Stomach (tissue), 9 donors: ENCODE measurements around the gene ZNF33B. TPM values are rescaled to one million over a fixed set of nuclear protein-coding genes. Genes with fewer than 3 reads are reported as not detected.

Experiments
- DNase-seq, 2 donors: peaks; one replicate each; pipeline versions ENCODE4 v3.0.0 to v3.0.0-alpha.2; 2013 to 2019
- H3K27ac ChIP-seq, 5 donors: fragments of 200-600 bp in 4 of 5; sonication (generic) in 4 of 5; one replicate each; pipeline ENCODE4 v1.5.1; 2013 to 2019; ENCODE audit warnings: mild to moderate bottlenecking in 1 of 5, moderate library complexity in 1 of 5
- H3K27me3 ChIP-seq, 3 donors: fragments of 200-600 bp; sonication (generic); one replicate each; pipeline ENCODE4 v1.5.1; 2017 to 2019; ENCODE audit warnings: mixed run types in 1 of 3
- H3K36me3 ChIP-seq, 4 donors: fragments of 200-600 bp; sonication (generic); 1 replicate in 3 of 4; 2 replicates in 1 of 4; pipeline ENCODE4 v1.5.1; 2016 to 2019
- H3K4me1 ChIP-seq, 4 donors: fragments of 200-600 bp; sonication (generic); one replicate each; pipeline ENCODE4 v1.5.1; 2016 to 2019
- H3K4me3 ChIP-seq, 4 donors: fragments of 200-600 bp; sonication (generic) in 3 of 4; one replicate each; pipeline ENCODE4 v1.5.1; 2016 to 2019; ENCODE audit warnings: mild to moderate bottlenecking in 1 of 4
- H3K9me3 ChIP-seq, 4 donors: fragments of 200-600 bp; sonication (generic); one replicate each; pipeline ENCODE4 v1.5.1; 2016 to 2019
- CTCF ChIP-seq, 7 experiments: fragments of 450-650 bp in 4 of 7; fragments of 200-600 bp in 3 of 7; sonication (generic) in 3 of 7; IDR thresholded peaks; one replicate each; pipeline ENCODE4 v1.5.1; 2016 to 2019; ENCODE audit warnings: antibody characterized with exemption in 7 of 7, control low read depth in 2 of 7, mild to moderate bottlenecking in 1 of 7
- EP300 ChIP-seq: sonication (generic); formaldehyde crosslinking; IDR thresholded peaks from one replicate; pipeline ENCODE4 v1.6.1; 2017; ENCODE audit warnings: antibody characterized with exemption
- POLR2A ChIP-seq, 4 donors: fragments of 450-650 bp; IDR thresholded peaks; one replicate each; pipeline ENCODE4 v1.6.1; 2016; ENCODE audit warnings: antibody characterized with exemption in 4 of 4, control low read depth in 2 of 4, mild to moderate bottlenecking in 1 of 4, moderate library complexity in 1 of 4
- POLR2AphosphoS5 ChIP-seq, 3 donors: sonication (generic); formaldehyde crosslinking; IDR thresholded peaks; one replicate each; pipeline ENCODE4 v1.6.1; 2016; ENCODE audit warnings: antibody characterized with exemption in 3 of 3
- WGBS, 5 donors: extraction: QIAGEN DNeasy Blood & Tissue Kit in 3 of 5; methylation state at CpG; one replicate each; pipeline versions ENCODE4 v1.1.5 to v1.1.7; 2013 to 2018; 5-methylcytosine and 5-hydroxymethylcytosine counted together
- intact Hi-C: fragments of 100-400 bp; cut with DNase I; formaldehyde crosslinking; loops from one replicate; pipeline ENCODE4 v1.15.1; 2023; ENCODE audit warnings: low total_unique reads
- polyA plus RNA-seq, 3 donors: library from polyadenylated mRNA; stranded (reverse); fragments of 200-250 nt; gene quantifications; one replicate each; pipeline ENCODE4 v1.2.3, GENCODE V29; 2013
- total RNA-seq, 5 donors: library from RNA; depleted of rRNA; stranded (reverse); fragments of >200 nt; gene quantifications; one replicate each; pipeline versions ENCODE4 v1.1.0 to v1.2.3, GENCODE V29; 2014 to 2016
- donor health status: healthy with polysubstance abuse.
- donor health status: Bipolar disorder and iron deficiency.
- donor health status: healthy.

Gene ZNF33B
- total and polyA plus RNA-seq, 8 donors, result 7.0 to 67.9 (median 20.0) TPM

GRCh38 chr10:42615419-42615818 lies 23.0 kb downstream of the ZNF33B start:
- intact Hi-C loops, result no loop called here
- Histone ChIP-seq H3K27ac (no peak overlapping the region), H3K36me3 (peaks cover 0 to 93% (median 72%) of the 10 kb centered on the region in 4 donors), H3K27me3 (no peaks in the 10 kb centered on the region), H3K9me3 (no peaks in the 10 kb centered on the region), H3K4me1 (no peaks in the 10 kb centered on the region), H3K4me3 (no peak overlapping the region)
- WGBS, 5 donors, result 70 to 90% (median 78%) methylated on average over 3 of the region's 3 CpGs
- no peak for TF ChIP-seq POLR2A (IDR thresholded peaks at IDR 0.05)
- TF ChIP-seq EP300, result no peak
- TF ChIP-seq CTCF (IDR thresholded peaks at IDR 0.05), result no peak
- no peak for TF ChIP-seq POLR2AphosphoS5 (IDR thresholded peaks at IDR 0.05)
- no peak for DNase-seq

- 94 to 97% (median 97%) methylated on average over 1 of the region's 1 CpG for WGBS, 5 donors
- H3K4me1 ChIP-seq, result no peaks in the 10 kb centered on the region
- H3K36me3 ChIP-seq, result peaks cover 0 to 95% (median 77%) of the 10 kb centered on the region in 4 donors
- TF ChIP-seq POLR2A (IDR thresholded peaks at IDR 0.05) (no peak), CTCF (IDR thresholded peaks at IDR 0.05) (no peak), EP300 (no peak), POLR2AphosphoS5 (IDR thresholded peaks at IDR 0.05) (no peak)
- DNase-seq, result no peak
- intact Hi-C loops, result no loop called here
- H3K9me3 ChIP-seq, result peaks cover 0 to 6% (median 0%) of the 10 kb centered on the region in 4 donors
- no peaks in the 10 kb centered on the region for H3K27me3 ChIP-seq
- no peak overlapping the region for H3K27ac ChIP-seq
- H3K4me3 ChIP-seq, result no peak overlapping the region
These were observed 28.5 kb downstream of the ZNF33B start for GRCh38 chr10:42609872-42610271.

- DNase-seq, result no peak
- Histone ChIP-seq H3K4me3 (no peak overlapping the region), H3K36me3 (peaks cover 9 to 66% (median 62%) of the 10 kb centered on the region in 4 donors), H3K27ac (no peak overlapping the region), H3K27me3 (no peaks in the 10 kb centered on the region), H3K9me3 (peaks cover 7 to 38% (median 28%) of the 10 kb centered on the region in 4 donors), H3K4me1 (no peaks in the 10 kb centered on the region)
- no peak for TF ChIP-seq POLR2AphosphoS5 (IDR thresholded peaks at IDR 0.05)
- TF ChIP-seq CTCF (IDR thresholded peaks at IDR 0.05), result no peak
- no peak for TF ChIP-seq POLR2A (IDR thresholded peaks at IDR 0.05)
- TF ChIP-seq EP300, result no peak
- WGBS, 5 donors, result 89 to 99% (median 97%) methylated on average over 4 of the region's 4 CpGs
- intact Hi-C loops, result no loop called here
These were observed 40.0 kb downstream of the ZNF33B start for GRCh38 chr10:42598249-42598873.

- TF ChIP-seq POLR2A (IDR thresholded peaks at IDR 0.05) (no peak), CTCF (IDR thresholded peaks at IDR 0.05) (no peak), POLR2AphosphoS5 (IDR thresholded peaks at IDR 0.05) (no peak), EP300 (no peak)
- no peak overlapping the region for H3K27ac ChIP-seq
- H3K4me1 ChIP-seq, result no peaks in the 10 kb centered on the region
- intact Hi-C loops, result no loop called here
- peaks cover 19 to 78% (median 64%) of the 10 kb centered on the region in 4 donors for H3K36me3 ChIP-seq
- H3K9me3 ChIP-seq, result peaks cover 15 to 59% (median 46%) of the 10 kb centered on the region in 4 donors
- DNase-seq, result no peak
- no peak overlapping the region for H3K4me3 ChIP-seq
- no peaks in the 10 kb centered on the region for H3K27me3 ChIP-seq
These were observed 42.2 kb downstream of the ZNF33B start for GRCh38 chr10:42596196-42596595.
